Common myeloid progenitor, CD34-positive (primary cell): ENCODE data around the gene ELOVL7.

Experiments
- CTCF ChIA-PET: fragments of 350-600 bp; sonication (Branson Sonifier 250); formaldehyde crosslinking; loops from one replicate; lab custom pipeline; 2021; ENCODE audit warnings: antibody characterized with exemption; lab: Charles Lee
- POLR2A ChIA-PET: fragments of 350-600 bp; sonication (Branson Sonifier 250); formaldehyde crosslinking; loops from one replicate; lab custom pipeline; 2021; ENCODE audit warnings: antibody characterized with exemption; lab: Charles Lee
- DNase-seq, 3 donors: peaks; one replicate each; pipeline versions ENCODE4 v3.0.0 to v3.0.0-alpha.2; 2013
- H3K27ac ChIP-seq, 2 experiments: 1 replicate in 1 of 2; 2 replicates in 1 of 2; pipeline ENCODE4 v1.7.0; 2013; ENCODE audit warnings: inconsistent platforms in 2 of 2, low read length in 2 of 2, mild to moderate bottlenecking in 2 of 2, low read depth in 1 of 2, moderate library complexity in 1 of 2; ENCODE audit not compliant: severe bottlenecking in 2 of 2, insufficient read depth in 1 of 2, poor library complexity in 1 of 2
- H3K27me3 ChIP-seq, 5 experiments: replicated peaks in 2 of 5; 1 replicate in 3 of 5; 2 replicates in 2 of 5; pipeline versions ENCODE4 v1.6.1 to v1.7.0; 2013; ENCODE audit warnings: low read length in 4 of 5, mild to moderate bottlenecking in 2 of 5, moderate library complexity in 2 of 5, inconsistent platforms in 1 of 5; ENCODE audit not compliant: insufficient read depth in 5 of 5, control insufficient read depth in 4 of 5
- H3K36me3 ChIP-seq, 4 experiments: 1 replicate in 2 of 4; 2 replicates in 2 of 4; pipeline versions ENCODE4 v1.6.1 to v1.7.0; 2013; ENCODE audit warnings: low read length in 3 of 4, control low read depth in 1 of 4, mild to moderate bottlenecking in 1 of 4; ENCODE audit not compliant: control insufficient read depth in 4 of 4, insufficient read depth in 4 of 4
- H3K4me1 ChIP-seq, 4 experiments: 1 replicate in 3 of 4; 2 replicates in 1 of 4; pipeline versions ENCODE4 v1.6.1 to v1.7.1; 2013; ENCODE audit warnings: low read length in 3 of 4, mild to moderate bottlenecking in 3 of 4, control low read depth in 1 of 4, inconsistent platforms in 1 of 4, moderate library complexity in 1 of 4; ENCODE audit not compliant: control insufficient read depth in 4 of 4, insufficient read depth in 4 of 4; ENCODE audit errors: control extremely low read depth in 1 of 4
- H3K4me3 ChIP-seq, 7 experiments: 1 replicate in 4 of 7; 2 replicates in 3 of 7; pipeline versions ENCODE4 v1.5.1 to v1.7.0; 2013; ENCODE audit warnings: mild to moderate bottlenecking in 7 of 7, low read length in 6 of 7, moderate library complexity in 6 of 7, inconsistent platforms in 2 of 7, low read depth in 2 of 7, control low read depth in 1 of 7; ENCODE audit not compliant: insufficient read depth in 4 of 7, control insufficient read depth in 1 of 7; ENCODE audit errors: extremely low read depth in 1 of 7
- H3K9me3 ChIP-seq, 5 experiments: 1 replicate in 4 of 5; 2 replicates in 1 of 5; pipeline versions ENCODE4 v1.6.1 to v1.7.1; 2013; ENCODE audit warnings: low read length in 4 of 5, mild to moderate bottlenecking in 2 of 5, inconsistent platforms in 1 of 5, low read depth in 1 of 5, moderate library complexity in 1 of 5; ENCODE audit not compliant: control insufficient read depth in 4 of 5, insufficient read depth in 2 of 5; ENCODE audit errors: control extremely low read depth in 1 of 5
- WGBS: methylation state at CpG from one replicate; pipeline ENCODE4 v1.1.5; 2013; ENCODE audit not compliant: insufficient coverage; 5-methylcytosine and 5-hydroxymethylcytosine counted together

ELOVL7 gene

GRCh38 chr5:60779466-60779865, 64.6 kb downstream of the ELOVL7 start:
- peaks cover 0 to 12% (median 0%) of the 10 kb centered on the region in 5 experiments for H3K9me3 ChIP-seq
- no peaks in the 10 kb centered on the region for H3K4me1 ChIP-seq
- H3K36me3 ChIP-seq: no peaks in the 10 kb centered on the region
- no peaks in the 10 kb centered on the region for H3K27me3 ChIP-seq
- CTCF ChIA-PET: no interaction called here
- no peak for DNase-seq
- H3K4me3 ChIP-seq: no peak overlapping the region
- no peak overlapping the region for H3K27ac ChIP-seq
- POLR2A ChIA-PET: no interaction called here
- 91% methylated on average over 2 of the region's 2 CpGs for WGBS

DNA sequence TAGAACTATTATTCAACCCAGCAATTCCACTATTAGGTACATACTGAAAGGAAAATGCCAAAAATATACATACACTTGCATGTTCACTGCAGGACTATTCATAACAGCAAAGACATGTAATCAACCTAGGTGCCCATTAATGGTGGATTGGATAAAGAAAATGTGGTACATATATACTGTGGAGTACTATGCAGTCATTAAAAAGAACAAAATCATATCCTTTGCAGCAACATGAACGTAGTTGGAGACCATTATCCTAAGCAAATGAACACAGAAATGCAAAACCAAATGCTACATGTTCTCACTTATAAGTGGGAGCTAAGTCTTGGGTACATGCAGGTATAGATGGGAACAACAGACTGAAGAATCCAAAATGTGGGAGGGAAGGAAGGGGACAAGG, 67.7 kb downstream of the ELOVL7 start:
- H3K4me3 ChIP-seq: no peak overlapping the region
- POLR2A ChIA-PET: no interaction called here
- no peaks in the 10 kb centered on the region for H3K27me3 ChIP-seq
- CTCF ChIA-PET: no interaction called here
- H3K9me3 ChIP-seq: peaks cover 0 to 13% (median 0%) of the 10 kb centered on the region in 5 experiments
- peaks cover 0 to 3% (median 0%) of the 10 kb centered on the region in 4 experiments for H3K36me3 ChIP-seq
- H3K27ac ChIP-seq: no peak overlapping the region
- WGBS: no CpG with 5 or more reads among the region's 1 CpG
- no peak for DNase-seq
- H3K4me1 ChIP-seq: no peaks in the 10 kb centered on the region

DNA sequence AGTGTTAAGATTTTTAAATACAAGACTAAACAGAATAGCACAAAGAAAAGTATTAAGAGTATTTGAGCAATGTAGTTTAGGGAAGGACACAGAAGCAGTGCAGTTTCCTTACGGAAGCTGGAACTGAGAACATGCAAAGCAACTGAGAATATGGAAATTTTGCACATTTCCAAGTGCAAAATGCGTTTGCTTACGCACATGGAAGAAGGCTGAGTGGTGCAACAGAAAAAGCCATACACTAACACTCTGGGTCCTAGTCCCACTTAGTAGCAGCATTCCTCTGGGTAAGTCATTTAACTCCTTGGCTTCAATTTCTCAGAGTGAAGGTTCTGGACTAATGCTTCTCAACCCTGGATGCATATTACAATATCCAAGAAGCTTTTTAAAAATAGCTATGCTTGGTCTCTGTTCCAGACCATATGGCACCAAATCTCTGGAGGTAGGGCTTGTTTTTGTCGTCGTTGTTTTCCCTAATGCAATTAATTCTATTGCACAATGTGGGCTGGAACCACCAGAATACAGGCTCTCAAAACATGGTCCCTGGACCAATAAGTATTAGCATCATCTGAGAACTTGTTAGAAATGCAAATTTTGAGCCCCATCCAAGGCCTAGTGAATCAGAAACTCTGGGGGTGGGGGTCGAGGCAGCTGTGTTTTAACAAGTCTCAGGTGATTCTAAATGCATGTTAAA, 78.9 kb downstream of the ELOVL7 start:
- 100% methylated on average over 4 of the region's 6 CpGs for WGBS
- no peaks in the 10 kb centered on the region for H3K9me3 ChIP-seq
- POLR2A ChIA-PET: no interaction called here
- H3K27ac ChIP-seq: no peak overlapping the region
- no peak overlapping the region for H3K4me3 ChIP-seq
- H3K27me3 ChIP-seq: no peaks in the 10 kb centered on the region
- CTCF ChIA-PET: interaction anchor here (1.0 kb wide), 1 partner anchor 30 kb away, joined by 3 read pairs; no protein-coding TSS in a partner anchor
- no peaks in the 10 kb centered on the region for H3K4me1 ChIP-seq
- no peak for DNase-seq
- H3K36me3 ChIP-seq: peaks cover 0 to 3% (median 1%) of the 10 kb centered on the region in 4 experiments

GRCh38 chr5:60763061-60763460, 81.0 kb downstream of the ELOVL7 start:
- ChIA-PET POLR2A (interaction anchor here (0.5 kb wide), 1 partner anchor 29 kb away, joined by 3 read pairs; no protein-coding TSS in a partner anchor), CTCF (no interaction called here)
- WGBS: 87% methylated on average over 3 of the region's 3 CpGs

DNA sequence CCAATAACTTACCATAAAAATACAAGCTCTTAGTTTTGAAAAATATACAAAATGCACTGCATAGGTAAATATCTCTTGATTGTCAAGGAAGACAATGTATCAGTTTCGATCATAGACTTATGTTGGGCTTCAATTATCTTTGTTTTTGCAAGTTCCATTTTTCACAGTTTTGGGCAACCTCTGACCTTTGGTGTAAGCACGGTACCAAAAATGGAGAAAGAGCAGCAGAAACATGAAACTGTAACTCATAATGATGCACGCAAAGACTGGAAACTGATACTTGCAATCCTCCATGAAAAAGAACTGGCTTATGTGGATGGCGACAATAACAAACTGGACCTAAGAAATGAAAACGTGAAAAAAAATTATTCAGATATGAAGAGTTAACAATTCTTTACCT, 89.6 kb downstream of the ELOVL7 start:
- Histone ChIP-seq H3K27me3 (no peaks in the 10 kb centered on the region), H3K9me3 (no peaks in the 10 kb centered on the region), H3K27ac (no peak overlapping the region), H3K36me3 (peaks cover 0 to 7% (median 2%) of the 10 kb centered on the region in 4 experiments), H3K4me1 (no peaks in the 10 kb centered on the region), H3K4me3 (no peak overlapping the region)
- DNase-seq: no peak
- 98% methylated on average over 4 of the region's 5 CpGs for WGBS
- ChIA-PET POLR2A (no interaction called here), CTCF (no interaction called here)

More at GRCh38 chr5:60763061-60763460, 81.0 kb downstream of the ELOVL7 start:
- Histone ChIP-seq H3K4me3 (no peak overlapping the region), H3K27me3 (no peaks in the 10 kb centered on the region), H3K36me3 (peaks cover 0 to 3% (median 0%) of the 10 kb centered on the region in 4 experiments), H3K4me1 (no peaks in the 10 kb centered on the region), H3K9me3 (no peaks in the 10 kb centered on the region), H3K27ac (no peak overlapping the region)
- peak in 1 of 3 donors; percentile 0 for DNase-seq

- POLR2A ChIA-PET: no interaction called here
- CTCF ChIA-PET: interaction anchor here (1.2 kb wide), 1 partner anchor 27 kb away, joined by 3 read pairs; no protein-coding TSS in a partner anchor
Measured at GRCh38 chr5:60744682-60745081, 99.4 kb downstream of the ELOVL7 start.

More at GRCh38 chr5:60744682-60745081, 99.4 kb downstream of the ELOVL7 start:
- no peak overlapping the region for H3K4me3 ChIP-seq
- no peak for DNase-seq
- no peaks in the 10 kb centered on the region for H3K4me1 ChIP-seq
- H3K9me3 ChIP-seq: peaks cover 0 to 13% (median 3%) of the 10 kb centered on the region in 5 experiments
- H3K36me3 ChIP-seq: peaks cover 0 to 2% (median 0%) of the 10 kb centered on the region in 4 experiments
- WGBS: 100% methylated on average over 5 of the region's 6 CpGs
- no peak overlapping the region for H3K27ac ChIP-seq
- no peaks in the 10 kb centered on the region for H3K27me3 ChIP-seq
